Measurements from ENCODE around the gene CAMK4. TPM values are rescaled to one million over a fixed set of nuclear protein-coding genes. Genes with fewer than 3 reads are reported as not detected.

Gene CAMK4
- total RNA-seq, 1 experiment from 2014 or later = 23.3 TPM

- Mint-ChIP-seq H3K9me3 (ENCODE audit: low read depth, unreplicated experiment) (no peaks in the 10 kb centered on the region), H3K27ac (ENCODE audit: unreplicated experiment) (no peak overlapping the region), H3K36me3 (ENCODE audit: insufficient read depth, unreplicated experiment) (no peaks in the 10 kb centered on the region), H3K27me3 (ENCODE audit: unreplicated experiment) (no peaks in the 10 kb centered on the region), H3K4me1 (ENCODE audit: low read depth, unreplicated experiment) (peaks cover 8% of the 10 kb centered on the region), H3K4me3 (ENCODE audit: low read depth, unreplicated experiment) (no peak overlapping the region)
- no peak for TF ChIP-seq CTCF (IDR thresholded peaks at IDR 0.05; ENCODE audit: unreplicated experiment)
- BruUV-seq (replicated peaks) = no TSS peak
- CTCF ChIA-PET = no interaction called here
- intact Hi-C loops (cut with micrococcal nuclease; ENCODE audit: unreplicated experiment) = no loop called here
- no peak for DNase-seq
Observed at GRCh38 chr5:111248571-111248970, 24.4 kb downstream of the CAMK4 start.

GRCh38 chr5:111251921-111252320 lies 27.7 kb downstream of the CAMK4 start:
- DNase-seq = no peak
- intact Hi-C loops (cut with micrococcal nuclease; ENCODE audit: unreplicated experiment) = no loop called here
- Mint-ChIP-seq H3K36me3 (ENCODE audit: insufficient read depth, unreplicated experiment) (no peaks in the 10 kb centered on the region), H3K4me3 (ENCODE audit: low read depth, unreplicated experiment) (no peak overlapping the region), H3K9me3 (ENCODE audit: low read depth, unreplicated experiment) (no peaks in the 10 kb centered on the region), H3K27ac (ENCODE audit: unreplicated experiment) (no peak overlapping the region), H3K4me1 (ENCODE audit: low read depth, unreplicated experiment) (peaks cover 20% of the 10 kb centered on the region), H3K27me3 (ENCODE audit: unreplicated experiment) (no peaks in the 10 kb centered on the region)
- no peak for TF ChIP-seq CTCF (IDR thresholded peaks at IDR 0.05; ENCODE audit: unreplicated experiment)
- CTCF ChIA-PET = no interaction called here
- BruUV-seq (replicated peaks) = no TSS peak

- no peaks in the 10 kb centered on the region for H3K27me3 Mint-ChIP-seq (ENCODE audit: unreplicated experiment)
- no peaks in the 10 kb centered on the region for H3K9me3 Mint-ChIP-seq (ENCODE audit: low read depth, unreplicated experiment)
- no peak overlapping the region for H3K27ac Mint-ChIP-seq (ENCODE audit: unreplicated experiment)
- BruUV-seq (replicated peaks) = no TSS peak
- intact Hi-C loops (cut with micrococcal nuclease; ENCODE audit: unreplicated experiment) = no loop called here
- CTCF ChIA-PET = interaction anchor here (0.9 kb wide), 1 partner anchor 29 kb away, joined by 3 read pairs; no protein-coding TSS in a partner anchor
- no peak for DNase-seq
- peaks cover 20% of the 10 kb centered on the region for H3K4me1 Mint-ChIP-seq (ENCODE audit: low read depth, unreplicated experiment)
- TF ChIP-seq CTCF (IDR thresholded peaks at IDR 0.05; ENCODE audit: unreplicated experiment) = no peak
- H3K4me3 Mint-ChIP-seq (ENCODE audit: low read depth, unreplicated experiment) = no peak overlapping the region
- H3K36me3 Mint-ChIP-seq (ENCODE audit: insufficient read depth, unreplicated experiment) = no peaks in the 10 kb centered on the region
Observed at GRCh38 chr5:111252799-111253545, 28.8 kb downstream of the CAMK4 start.

GRCh38 chr5:111254613-111255012 lies 30.4 kb downstream of the CAMK4 start:
- Mint-ChIP-seq H3K4me1 (ENCODE audit: low read depth, unreplicated experiment) (peaks cover 12% of the 10 kb centered on the region), H3K4me3 (ENCODE audit: low read depth, unreplicated experiment) (no peak overlapping the region), H3K9me3 (ENCODE audit: low read depth, unreplicated experiment) (no peaks in the 10 kb centered on the region), H3K27ac (ENCODE audit: unreplicated experiment) (no peak overlapping the region), H3K27me3 (ENCODE audit: unreplicated experiment) (no peaks in the 10 kb centered on the region), H3K36me3 (ENCODE audit: insufficient read depth, unreplicated experiment) (peaks cover 7% of the 10 kb centered on the region)
- BruUV-seq (replicated peaks) = no TSS peak
- peak; percentile 12 for DNase-seq
- no peak for TF ChIP-seq CTCF (IDR thresholded peaks at IDR 0.05; ENCODE audit: unreplicated experiment)
- intact Hi-C loops (cut with micrococcal nuclease; ENCODE audit: unreplicated experiment) = no loop called here
- CTCF ChIA-PET = interaction anchor here (0.9 to 2.0 kb wide), 2 partner anchors 17 to 32 kb away, joined by 3 to 4 read pairs; no protein-coding TSS in a partner anchor
